RPMI7951 (cell line): ENCODE data around the gene KDM2B. TPM values are rescaled to one million over a fixed set of nuclear protein-coding genes. Genes with fewer than 3 reads are reported as not detected.
A peak's percentile ranks its signal among the peaks of the same experiment; 100 is the strongest.

ENCODE experiments used
- DNase-seq: peaks from one replicate; pipeline ENCODE4 v3.0.0-alpha.2; 2012; ENCODE audit warnings: low read depth
- total RNA-seq: library from RNA; depleted of rRNA; stranded (reverse); fragments of >200 nt; shearing (Covaris generic); gene quantifications from 2 replicates; pipeline ENCODE4 v1.2.3, GENCODE V29; 2014

KDM2B gene
- total RNA-seq, 1 experiment from 2014 or later = 20.1 TPM

GRCh38 chr12:121430833-121431415, 149.9 kb downstream of the KDM2B start:
- no peak for DNase-seq

GRCh38 chr12:121428883-121429282, 151.9 kb downstream of the KDM2B start:
- no peak for DNase-seq

GRCh38 chr12:121427556-121428050, 153.2 kb downstream of the KDM2B start:
- DNase-seq = no peak

- no peak for DNase-seq
Observed at GRCh38 chr12:121424624-121424975, 156.2 kb downstream of the KDM2B start.

DNA sequence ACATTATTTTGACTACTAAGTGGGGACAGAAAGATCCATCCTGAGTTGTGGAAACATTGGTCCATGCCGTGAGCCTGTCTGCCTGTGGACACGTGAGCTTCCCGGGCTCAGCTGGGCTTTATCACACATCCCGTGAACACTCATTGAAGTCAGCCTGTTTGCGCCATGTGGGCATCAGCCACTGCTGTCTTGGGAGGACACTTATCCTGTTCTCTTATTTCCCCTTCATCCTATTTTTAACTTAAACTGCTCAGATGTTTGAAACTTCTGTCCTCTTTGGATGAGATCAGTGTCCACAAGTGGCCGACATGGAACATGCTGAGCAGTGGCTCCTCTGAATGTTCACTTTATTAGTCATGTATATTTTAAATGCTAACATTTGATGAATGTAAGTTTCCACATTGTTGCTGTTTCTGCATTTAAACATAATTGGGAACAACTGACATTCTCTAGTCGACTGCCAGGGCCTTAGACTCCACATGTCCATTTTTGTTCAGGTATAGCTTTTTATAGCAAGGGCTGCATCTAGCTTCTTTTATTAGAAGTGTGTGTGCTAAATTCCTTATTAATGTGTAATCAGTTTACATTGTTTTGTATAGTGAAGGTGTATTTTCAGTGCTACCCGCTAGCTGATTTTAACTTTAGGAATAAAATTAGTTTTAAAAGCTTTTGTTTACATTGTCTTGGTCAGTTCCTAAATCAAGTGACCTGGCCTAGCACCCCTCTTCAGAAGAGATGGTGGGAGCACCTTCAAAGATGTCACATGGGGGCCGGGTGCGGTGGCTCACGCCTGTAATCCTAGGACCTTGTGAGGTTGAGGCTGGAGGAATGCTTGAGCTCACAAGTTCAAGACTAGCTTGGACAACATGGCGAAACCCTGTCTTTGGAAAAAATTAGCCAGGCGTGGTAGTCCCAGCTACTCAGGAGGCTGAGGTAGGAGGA, 156.9 kb downstream of the KDM2B start:
- DNase-seq = no peak

- DNase-seq = no peak
Observed at GRCh38 chr12:121423253-121423652, 157.6 kb downstream of the KDM2B start.

DNA sequence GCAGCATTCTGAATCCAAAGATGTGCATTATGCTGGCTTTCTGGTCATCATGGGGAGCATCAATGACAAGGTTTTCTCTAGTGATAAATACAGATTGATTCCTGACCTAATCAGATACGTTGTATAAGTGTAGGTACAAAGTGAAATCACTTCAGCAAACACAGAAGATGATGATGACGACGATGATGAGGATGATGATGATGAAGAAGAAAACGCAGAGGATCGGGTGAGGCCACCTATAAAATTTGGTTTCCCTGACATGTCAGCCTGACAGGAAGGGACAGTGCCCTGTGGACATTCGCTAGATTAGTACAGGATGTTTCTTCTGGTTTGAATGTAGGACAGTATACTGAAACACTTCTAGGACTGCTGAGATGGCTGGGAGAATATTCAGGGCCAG, 160.7 kb downstream of the KDM2B start:
- DNase-seq = no peak

DNA sequence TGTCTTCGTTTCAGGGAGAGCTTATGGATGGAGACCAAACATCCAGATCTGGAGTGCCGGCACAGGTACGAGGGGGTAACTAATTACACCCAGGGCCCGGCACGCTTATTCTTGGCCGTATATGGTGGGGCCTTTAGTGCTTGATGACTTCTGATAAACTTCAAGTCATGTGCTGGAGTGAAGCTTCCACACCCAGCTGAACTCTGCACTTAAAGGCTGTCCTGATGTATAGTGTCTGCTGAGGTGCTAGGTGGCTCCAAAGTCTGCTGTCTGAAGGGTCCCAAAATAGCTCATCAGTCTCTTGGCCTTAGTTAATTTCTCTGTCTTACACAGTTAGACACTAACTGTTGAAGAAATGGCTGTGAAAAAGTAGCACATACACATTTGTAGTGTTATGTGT, 163.0 kb downstream of the KDM2B start:
- DNase-seq = no peak

GRCh38 chr12:121413917-121414316, 166.9 kb downstream of the KDM2B start:
- no peak for DNase-seq

DNA sequence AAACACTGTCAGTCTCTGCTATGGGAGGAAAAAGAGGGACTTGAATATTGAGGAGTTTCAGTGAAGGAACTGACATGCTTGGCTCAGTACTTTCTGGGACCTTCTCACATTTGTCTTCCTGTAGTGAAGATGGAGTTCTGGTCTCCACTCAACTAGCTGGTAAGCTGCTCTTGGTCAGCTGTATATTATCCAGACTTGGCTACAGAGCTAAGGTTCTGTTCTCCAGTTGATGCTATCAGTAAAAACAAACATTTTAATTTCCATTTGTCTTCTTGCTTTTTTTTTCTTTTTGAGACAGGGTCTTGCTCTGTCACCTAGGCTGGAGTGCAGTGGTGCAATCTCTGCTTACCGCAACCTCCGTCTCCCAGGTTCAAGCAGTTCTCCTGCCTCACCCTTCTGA, 175.6 kb downstream of the KDM2B start:
- no peak for DNase-seq

- DNase-seq = no peak
Observed at GRCh38 chr12:121404734-121405133, 176.1 kb downstream of the KDM2B start.

GRCh38 chr12:121403721-121404120, 177.1 kb downstream of the KDM2B start:
- no peak for DNase-seq

DNA sequence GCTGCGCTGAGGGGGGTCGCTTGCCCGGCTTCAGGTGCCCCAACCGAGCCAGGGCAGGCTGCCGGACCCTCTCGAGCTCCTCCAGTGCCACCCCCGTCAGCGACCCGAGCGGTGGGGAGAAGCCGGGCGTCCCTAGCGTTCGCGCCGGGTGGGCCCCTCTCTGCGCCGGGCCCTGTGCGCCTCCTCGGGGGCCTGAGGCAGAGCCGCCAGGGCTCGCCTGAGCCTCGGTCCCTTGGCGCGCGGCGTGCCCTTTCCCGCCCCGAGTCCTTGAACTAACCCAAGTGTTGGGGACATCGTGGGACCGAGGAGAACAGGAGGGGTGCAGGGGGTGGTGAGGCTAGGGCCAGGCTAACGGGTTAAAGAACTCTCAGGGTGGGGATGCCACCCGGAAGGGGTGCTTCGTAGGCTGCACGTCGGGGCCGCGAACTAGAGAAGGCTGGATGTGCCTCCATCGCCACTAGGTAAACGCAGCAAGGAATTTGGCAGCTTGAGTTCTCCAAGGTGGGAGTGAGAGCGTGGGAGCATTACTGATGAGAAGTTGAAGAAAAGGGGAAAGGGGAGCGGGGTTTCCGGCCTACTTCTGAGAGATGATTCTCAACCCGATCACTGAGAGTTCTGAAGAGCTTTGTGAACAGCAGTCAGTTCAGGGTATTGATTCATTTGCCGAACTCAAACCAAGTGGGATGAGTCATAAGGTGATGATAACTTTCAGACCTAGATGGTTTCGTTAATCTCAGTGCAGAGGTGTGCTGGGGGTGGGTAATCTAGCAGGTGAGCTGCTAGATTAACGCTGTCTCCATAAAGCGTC, 180.3 kb downstream of the KDM2B start:
- DNase-seq = peak; percentile 27

DNA sequence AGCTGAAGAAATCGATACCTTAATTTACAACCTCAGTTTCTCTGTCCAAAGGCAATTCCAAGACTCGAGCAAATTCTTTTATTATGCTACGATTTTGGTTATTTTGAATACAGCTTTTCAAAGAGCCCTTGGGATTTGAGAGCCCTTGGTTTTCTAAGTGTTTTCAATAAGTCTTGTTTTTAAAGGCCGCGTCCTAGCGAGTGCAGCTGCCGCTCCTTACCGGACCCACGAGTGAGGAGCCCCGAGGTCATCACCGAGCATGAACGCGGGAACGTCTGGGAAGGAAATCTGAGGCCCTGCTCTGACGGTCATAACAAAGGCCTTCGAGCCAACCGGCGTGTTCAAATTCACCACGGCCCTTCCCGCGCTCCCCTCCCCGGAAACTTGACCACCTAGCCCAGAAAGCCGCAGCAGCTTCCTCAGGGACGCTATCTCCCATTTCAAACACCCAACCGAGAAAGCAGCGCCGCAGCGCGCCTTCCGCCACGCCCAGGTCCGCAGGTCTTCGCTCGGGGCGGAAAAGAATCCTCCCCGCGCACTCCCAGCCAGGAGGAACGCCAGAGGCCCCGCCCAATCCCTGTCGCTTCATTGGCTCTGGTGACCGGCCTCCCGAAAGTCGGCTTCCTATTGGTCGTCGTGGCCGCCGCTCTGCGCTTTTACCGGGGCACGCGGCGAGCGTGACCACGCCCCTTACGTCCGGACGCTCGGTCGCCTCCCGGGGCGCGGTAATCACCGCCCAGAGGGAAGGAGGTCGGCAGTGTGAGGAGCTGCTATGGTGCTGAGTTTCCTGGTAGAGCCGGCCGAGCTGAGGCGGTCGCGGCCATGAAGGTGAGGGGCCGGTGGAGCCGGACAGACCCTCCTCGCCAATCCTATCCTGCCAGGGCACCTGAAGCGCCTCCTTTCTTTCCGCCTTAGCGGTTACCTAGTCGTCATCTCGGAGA, 181.2 kb downstream of the KDM2B start, which contains the start of gene RNF34:
Gene RNF34, plus strand, starts transcription at position 728 of the 941 bp plus-strand sequence. Its CDS starts 95 bp downstream, at position 823.
- peak; percentile 98 for DNase-seq

DNA sequence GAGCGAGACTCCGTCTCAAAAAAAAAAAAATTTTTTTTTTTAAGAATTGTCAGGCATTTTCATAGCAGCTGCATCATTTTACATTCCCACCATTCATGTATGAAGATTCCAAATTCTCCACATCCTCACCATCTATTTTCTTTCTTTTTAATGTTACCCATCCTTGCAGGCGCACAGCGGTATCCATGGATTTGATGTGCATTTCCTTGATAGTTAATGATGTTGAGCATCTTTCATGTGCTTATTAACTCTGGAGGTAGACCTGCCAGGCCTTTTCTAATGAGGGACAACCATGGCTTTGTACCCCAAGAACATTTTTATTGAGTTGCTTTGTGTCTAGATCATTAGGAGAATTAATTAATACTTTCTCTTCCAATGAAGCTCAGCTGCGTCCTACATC, 182.5 kb downstream of the KDM2B start:
- DNase-seq = no peak

DNA sequence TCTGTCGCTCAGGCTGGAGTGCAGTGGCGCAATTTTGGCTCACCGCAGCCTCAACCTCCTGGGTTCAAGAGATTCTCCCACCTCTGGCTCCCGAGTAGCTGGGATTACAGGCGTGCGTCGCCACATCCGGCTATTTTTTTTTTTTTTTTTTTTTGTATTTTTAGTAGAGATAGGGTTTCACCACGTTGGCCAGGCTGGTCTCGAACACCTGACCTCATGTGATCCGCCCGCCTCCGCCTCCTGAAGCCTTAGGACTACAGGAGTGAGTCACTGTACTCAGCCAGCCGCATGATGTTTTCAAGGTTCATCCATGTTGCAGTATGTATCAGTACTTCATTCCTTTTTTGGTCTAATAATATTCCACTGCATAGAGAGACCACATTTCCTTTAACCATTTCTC, 183.3 kb downstream of the KDM2B start:
- no peak for DNase-seq

DNA sequence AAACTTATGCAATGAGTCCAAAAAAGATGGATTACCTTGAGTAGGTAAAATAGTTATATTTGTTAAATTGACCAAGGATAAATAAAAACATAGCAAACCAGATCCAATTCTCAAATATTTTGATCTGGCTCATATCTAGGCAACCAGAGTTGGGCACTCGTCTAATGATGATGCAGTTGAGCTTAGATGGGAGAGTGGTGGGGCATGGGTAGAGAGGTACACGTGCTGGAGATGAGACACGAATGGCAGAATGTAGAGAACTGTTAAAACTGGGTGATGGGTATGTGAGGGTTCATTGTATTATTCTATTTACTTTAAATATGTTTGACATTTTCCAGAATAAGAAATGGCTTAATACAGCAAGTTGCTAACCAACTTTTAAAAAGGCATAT, 188.5 kb downstream of the KDM2B start:
- no peak for DNase-seq

DNA sequence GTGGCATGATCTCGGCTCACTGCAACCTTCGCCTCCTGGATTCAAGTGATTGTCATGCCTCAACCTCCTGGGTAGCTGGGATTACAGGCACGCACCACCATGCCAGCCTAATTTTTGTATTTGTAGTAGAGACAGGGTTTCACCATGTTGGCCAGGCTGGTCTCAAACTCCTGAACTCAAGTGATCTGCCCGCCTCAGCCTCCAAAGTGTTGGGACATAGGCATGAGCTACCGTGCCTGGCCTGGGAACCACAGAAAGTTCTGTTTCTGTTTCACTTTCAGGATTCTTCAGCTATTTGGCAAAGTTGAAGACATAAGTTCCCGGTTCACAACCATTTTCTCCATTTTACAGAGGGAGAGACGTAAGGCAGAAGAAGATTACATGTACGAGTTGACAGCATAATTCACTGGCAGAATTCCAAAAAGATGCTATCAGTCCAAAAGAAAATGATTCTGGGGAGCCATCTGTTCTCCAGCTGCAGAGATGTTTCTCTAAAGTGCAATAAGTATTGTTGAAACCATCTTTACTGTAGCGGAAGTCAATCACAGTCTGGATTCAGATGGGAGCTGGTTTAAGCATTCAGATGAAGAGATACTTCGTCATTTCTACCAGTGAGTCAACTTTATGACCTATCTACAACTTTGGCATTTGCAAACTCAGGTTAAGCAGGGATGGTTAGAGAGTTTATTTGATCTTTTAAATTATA, 189.1 kb downstream of the KDM2B start:
- peak; percentile 76 for DNase-seq

- DNase-seq = peak; percentile 54
Observed at GRCh38 chr12:121390856-121391255, 190.0 kb downstream of the KDM2B start.

GRCh38 chr12:121388421-121388981, 192.3 kb downstream of the KDM2B start:
- DNase-seq = peak; percentile 82
